HFFc6 (cell line): Measurements from ENCODE around the gene FAM131A. TPM values are rescaled to one million over a fixed set of nuclear protein-coding genes. Genes with fewer than 3 reads are reported as not detected.
A peak's percentile ranks its signal among the peaks of the same experiment; 100 is the strongest.

ENCODE experiments used
- DNase-seq: peaks from one replicate; pipeline ENCODE4 v3.0.0-alpha.2; 2018
- H3K27ac Mint-ChIP-seq: 2 replicates; pipeline ENCODE4 v1.8.0; 2020; ENCODE audit warnings: mild to moderate bottlenecking, mixed read lengths
- H3K27me3 Mint-ChIP-seq: 2 replicates; pipeline ENCODE4 v1.8.0; 2021; ENCODE audit warnings: mild to moderate bottlenecking, moderate library complexity, mixed read lengths; ENCODE audit not compliant: insufficient read depth
- H3K36me3 Mint-ChIP-seq: 2 replicates; pipeline ENCODE4 v1.8.0; 2021; ENCODE audit warnings: low read depth, mixed read lengths
- H3K4me1 Mint-ChIP-seq: 2 replicates; pipeline ENCODE4 v1.8.0; 2020; ENCODE audit warnings: low read depth, mixed read lengths
- H3K4me3 Mint-ChIP-seq: 2 replicates; pipeline ENCODE4 v1.8.0; 2020; ENCODE audit warnings: mild to moderate bottlenecking, moderate library complexity, mixed read lengths
- H3K9me3 Mint-ChIP-seq: 2 replicates; pipeline ENCODE4 v1.8.0; 2020; ENCODE audit warnings: mild to moderate bottlenecking, mixed read lengths
- total RNA-seq, 6 experiments: library from RNA; stranded (reverse); fragmentation: NEBNext Ultra II Directional; extraction: Animal tissue kit (Norgen Biotek cat#: 25700); gene quantifications; 2 replicates in 1 of 6; 3 replicates in 5 of 6; pipeline ENCODE4 v1.2.3, GENCODE V29; 2021
- TF ChIP-seq, protein P1 (sequence below): fragments of 200-600 bp; sonication (generic); IDR thresholded peaks from 2 replicates; pipeline ENCODE4 v1.5.0; 2021; ENCODE audit warnings: antibody characterized with exemption, mild to moderate bottlenecking

The FAM131A gene
- total RNA-seq, 6 experiments from 2014 or later, result 11.2 to 13.6 (median 11.9) TPM

- H3K27me3 Mint-ChIP-seq, result peaks cover 6% of the 10 kb centered on the region
- TF ChIP-seq, protein P1, sequence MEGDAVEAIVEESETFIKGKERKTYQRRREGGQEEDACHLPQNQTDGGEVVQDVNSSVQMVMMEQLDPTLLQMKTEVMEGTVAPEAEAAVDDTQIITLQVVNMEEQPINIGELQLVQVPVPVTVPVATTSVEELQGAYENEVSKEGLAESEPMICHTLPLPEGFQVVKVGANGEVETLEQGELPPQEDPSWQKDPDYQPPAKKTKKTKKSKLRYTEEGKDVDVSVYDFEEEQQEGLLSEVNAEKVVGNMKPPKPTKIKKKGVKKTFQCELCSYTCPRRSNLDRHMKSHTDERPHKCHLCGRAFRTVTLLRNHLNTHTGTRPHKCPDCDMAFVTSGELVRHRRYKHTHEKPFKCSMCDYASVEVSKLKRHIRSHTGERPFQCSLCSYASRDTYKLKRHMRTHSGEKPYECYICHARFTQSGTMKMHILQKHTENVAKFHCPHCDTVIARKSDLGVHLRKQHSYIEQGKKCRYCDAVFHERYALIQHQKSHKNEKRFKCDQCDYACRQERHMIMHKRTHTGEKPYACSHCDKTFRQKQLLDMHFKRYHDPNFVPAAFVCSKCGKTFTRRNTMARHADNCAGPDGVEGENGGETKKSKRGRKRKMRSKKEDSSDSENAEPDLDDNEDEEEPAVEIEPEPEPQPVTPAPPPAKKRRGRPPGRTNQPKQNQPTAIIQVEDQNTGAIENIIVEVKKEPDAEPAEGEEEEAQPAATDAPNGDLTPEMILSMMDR, result peak; percentile 76
- peak overlapping the region; percentile 99 for H3K4me3 Mint-ChIP-seq
- peak; percentile 96 for DNase-seq
- peaks cover 23% of the 10 kb centered on the region for H3K36me3 Mint-ChIP-seq
- H3K9me3 Mint-ChIP-seq, result no peaks in the 10 kb centered on the region
- peak overlapping the region; percentile 99 for H3K27ac Mint-ChIP-seq
- peaks cover 45% of the 10 kb centered on the region for H3K4me1 Mint-ChIP-seq
Observed at GRCh38 chr3:184362668-184363546, 25.5 kb downstream of the FAM131A start.

DNA sequence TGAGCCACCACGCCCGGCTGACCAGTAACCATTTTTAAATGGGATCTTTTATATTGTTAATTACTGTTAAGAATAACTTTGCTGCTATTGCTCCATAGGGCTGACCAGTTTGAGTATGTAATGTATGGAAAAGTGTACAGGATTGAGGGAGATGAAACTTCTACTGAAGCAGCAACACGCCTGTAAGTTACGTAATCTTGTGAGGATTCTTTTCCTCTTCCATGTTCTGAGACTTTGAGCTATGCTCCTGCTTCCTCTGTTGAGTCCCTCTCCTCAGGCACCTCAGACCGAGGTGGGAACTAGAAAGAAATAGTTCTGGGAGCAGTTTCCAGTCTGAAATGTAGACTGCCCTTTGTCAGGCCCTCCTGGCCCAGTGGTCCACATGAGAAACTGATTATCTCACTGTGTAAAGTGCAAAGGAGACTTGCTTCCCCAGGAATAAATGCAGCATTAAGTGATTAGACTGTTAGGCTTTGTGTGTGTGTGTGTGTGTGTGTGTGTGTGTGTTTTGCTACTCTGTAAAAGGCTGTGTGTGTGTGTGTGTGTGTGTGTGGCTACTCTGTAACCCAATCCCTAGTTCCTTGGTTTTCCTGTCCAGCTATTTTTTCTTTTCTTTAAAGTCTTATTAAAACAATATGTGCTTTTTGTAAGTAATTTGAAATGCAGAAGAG lies 29.4 kb downstream of the FAM131A start:
- H3K36me3 Mint-ChIP-seq, result peaks cover 39% of the 10 kb centered on the region
- H3K4me3 Mint-ChIP-seq, result no peak overlapping the region
- H3K9me3 Mint-ChIP-seq, result no peaks in the 10 kb centered on the region
- no peak for DNase-seq
- TF ChIP-seq, protein P1, result no peak
- H3K27ac Mint-ChIP-seq, result peak overlapping the region; percentile 71
- peaks cover 56% of the 10 kb centered on the region for H3K4me1 Mint-ChIP-seq
- H3K27me3 Mint-ChIP-seq, result peaks cover 6% of the 10 kb centered on the region

DNA sequence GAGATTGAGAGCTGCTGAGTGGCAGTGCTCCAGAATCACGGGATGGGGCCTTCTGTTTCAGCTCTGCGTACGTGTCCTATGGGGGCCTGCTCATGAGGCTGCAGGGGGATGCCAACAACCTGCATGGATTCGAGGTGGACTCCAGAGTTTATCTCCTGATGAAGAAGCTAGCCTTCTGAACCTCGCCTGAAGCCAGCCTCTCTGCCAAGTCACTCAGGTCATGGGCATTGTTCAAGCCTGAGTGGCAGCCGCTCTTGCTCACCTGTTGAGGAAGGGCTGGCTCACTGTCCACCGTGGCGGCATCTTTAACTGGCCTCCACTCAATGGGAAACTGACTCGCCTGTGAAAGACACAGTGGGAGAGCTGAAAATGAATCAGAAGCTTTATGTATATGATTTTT lies 30.7 kb downstream of the FAM131A start:
- DNase-seq, result no peak
- Mint-ChIP-seq H3K27ac (peak overlapping the region; percentile 85; the same call in 1 of the 2 replicates), H3K4me3 (no peak overlapping the region; the same call in 1 of the 2 replicates), H3K9me3 (no peaks in the 10 kb centered on the region), H3K4me1 (peaks cover 58% of the 10 kb centered on the region), H3K36me3 (peaks cover 39% of the 10 kb centered on the region), H3K27me3 (peaks cover 4% of the 10 kb centered on the region)
- TF ChIP-seq, protein P1, result no peak

GRCh38 chr3:184368586-184369183 lies 31.3 kb downstream of the FAM131A start:
- H3K4me1 Mint-ChIP-seq, result peaks cover 64% of the 10 kb centered on the region
- H3K36me3 Mint-ChIP-seq, result peaks cover 39% of the 10 kb centered on the region
- peak; percentile 83 for DNase-seq
- TF ChIP-seq, protein P1, result no peak
- H3K27me3 Mint-ChIP-seq, result no peaks in the 10 kb centered on the region; the same call in 1 of the 2 replicates
- peak overlapping the region; percentile 85 for H3K27ac Mint-ChIP-seq
- H3K9me3 Mint-ChIP-seq, result no peaks in the 10 kb centered on the region
- peak overlapping the region; percentile 46; the same call in 1 of the 2 replicates for H3K4me3 Mint-ChIP-seq

DNA sequence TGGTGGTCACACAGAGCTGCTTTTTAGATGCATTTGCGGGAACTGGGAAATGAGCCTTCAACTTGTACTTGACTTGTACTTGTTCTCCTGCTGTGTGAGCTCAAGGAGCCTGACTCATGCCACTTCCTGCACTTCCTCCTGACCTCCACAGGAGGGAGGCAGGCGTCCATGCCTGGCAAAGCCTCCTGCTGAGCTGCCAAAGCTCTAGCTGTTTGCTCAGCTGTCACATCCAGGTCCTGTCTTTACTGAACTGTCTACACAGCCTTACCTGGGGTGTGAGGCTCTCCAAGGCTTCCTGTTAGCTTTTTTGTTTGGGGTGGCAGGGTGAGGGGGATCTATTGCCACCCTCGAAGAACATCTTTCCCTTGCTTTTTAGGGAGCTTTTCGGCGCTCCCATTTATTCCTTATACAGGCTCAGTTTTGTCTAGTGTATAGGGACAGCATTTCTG lies 34.2 kb downstream of the FAM131A start:
- Mint-ChIP-seq H3K27ac (peak overlapping the region; percentile 16; the same call in 1 of the 2 replicates), H3K36me3 (peaks cover 26% of the 10 kb centered on the region), H3K9me3 (no peaks in the 10 kb centered on the region), H3K4me3 (no peak overlapping the region), H3K27me3 (peaks cover 14% of the 10 kb centered on the region), H3K4me1 (peaks cover 50% of the 10 kb centered on the region)
- TF ChIP-seq, protein P1, result peak; percentile 95
- peak; percentile 82 for DNase-seq
